ENCODE data around the gene NEO1. TPM values are rescaled to one million over a fixed set of nuclear protein-coding genes. Genes with fewer than 3 reads are reported as not detected.

Gene NEO1
- polyA plus RNA-seq, 1 donor (not counting 4 experiments of a cell fraction or from before 2014, with no cell fraction given): 4.4 TPM

GRCh38 chr15:73114064-73114463, 61.8 kb downstream of the NEO1 start:
- H3K4me3 ChIP-seq (ENCODE audit: control insufficient read depth in 2 of 3, extremely low read depth in 1 of 3, insufficient read depth in 2 of 3, low read depth in 1 of 3, low read length in 3 of 3): no peak overlapping the region
- H3K27me3 ChIP-seq (ENCODE audit: control insufficient read depth, extremely low read depth, insufficient read depth, low read length): no peaks in the 10 kb centered on the region
- no peaks in the 10 kb centered on the region for H3K36me3 ChIP-seq (ENCODE audit: control insufficient read depth in 2 of 2, extremely low read depth in 1 of 2, insufficient read depth in 2 of 2, low read length in 2 of 2)
- H3K79me2 ChIP-seq (ENCODE audit: control insufficient read depth, insufficient read depth, low read length): no peaks in the 10 kb centered on the region
- no peaks in the 10 kb centered on the region for H3K9me3 ChIP-seq (ENCODE audit: control insufficient read depth, low read depth, low read length)
- no peak overlapping the region for H3K27ac ChIP-seq (ENCODE audit: control insufficient read depth, insufficient read depth, low read length)
- no peak for FAIRE-seq
- no peak for DNase-seq (ENCODE audit: low read depth, low spot score)
- TF ChIP-seq EZH2 (IDR thresholded peaks at IDR 0.05; ENCODE audit: low read length): no peak
- TF ChIP-seq CTCF (optimal IDR thresholded peaks at IDR 0.05 in 1 of 3, IDR thresholded peaks at IDR 0.05 in 1 of 3, conservative IDR thresholded peaks at IDR 0.05 in 1 of 3; ENCODE audit: extremely low read depth in 1 of 3, insufficient read depth in 2 of 3, low read length in 3 of 3): no peak
- no peaks in the 10 kb centered on the region for H3K9me1 ChIP-seq (ENCODE audit: control insufficient read depth, extremely low read depth, insufficient read depth, low read length)
- no peak overlapping the region for H3K4me2 ChIP-seq (ENCODE audit: control insufficient read depth, extremely low read depth, insufficient read depth, low read depth, low read length)
- no peaks in the 10 kb centered on the region for H4K20me1 ChIP-seq (ENCODE audit: control insufficient read depth, extremely low read depth, insufficient read depth, low read length)
- H3K4me1 ChIP-seq (ENCODE audit: control insufficient read depth, extremely low read depth, insufficient read depth, low read length): no peaks in the 10 kb centered on the region
- dilution Hi-C loops (cut with MboI; ENCODE audit: extremely low pct_ligation_motif_present, low sequenced_read_pairs): no loop called here
- H2AFZ ChIP-seq (ENCODE audit: control insufficient read depth, low read length): no peak overlapping the region
- no peak overlapping the region for H3K9ac ChIP-seq (ENCODE audit: control insufficient read depth, extremely low read depth, insufficient read depth, low read length)

- no peak overlapping the region for H3K9ac ChIP-seq (ENCODE audit: control insufficient read depth, extremely low read depth, insufficient read depth, low read length)
- H3K9me3 ChIP-seq (ENCODE audit: control insufficient read depth, low read depth, low read length): no peaks in the 10 kb centered on the region
- FAIRE-seq (no peak), DNase-seq (ENCODE audit: low read depth, low spot score) (no peak)
- H3K36me3 ChIP-seq (ENCODE audit: control insufficient read depth in 2 of 2, extremely low read depth in 1 of 2, insufficient read depth in 2 of 2, low read length in 2 of 2): no peaks in the 10 kb centered on the region
- no peak overlapping the region for H3K4me2 ChIP-seq (ENCODE audit: control insufficient read depth, extremely low read depth, insufficient read depth, low read depth, low read length)
- no peaks in the 10 kb centered on the region for H3K4me1 ChIP-seq (ENCODE audit: control insufficient read depth, extremely low read depth, insufficient read depth, low read length)
- H3K79me2 ChIP-seq (ENCODE audit: control insufficient read depth, insufficient read depth, low read length): no peaks in the 10 kb centered on the region
- no peaks in the 10 kb centered on the region for H4K20me1 ChIP-seq (ENCODE audit: control insufficient read depth, extremely low read depth, insufficient read depth, low read length)
- no peaks in the 10 kb centered on the region for H3K27me3 ChIP-seq (ENCODE audit: control insufficient read depth, extremely low read depth, insufficient read depth, low read length)
- TF ChIP-seq CTCF (optimal IDR thresholded peaks at IDR 0.05 in 1 of 3, IDR thresholded peaks at IDR 0.05 in 1 of 3, conservative IDR thresholded peaks at IDR 0.05 in 1 of 3; ENCODE audit: extremely low read depth in 1 of 3, insufficient read depth in 2 of 3, low read length in 3 of 3) (no peak), EZH2 (IDR thresholded peaks at IDR 0.05; ENCODE audit: low read length) (no peak)
- no peak overlapping the region for H3K27ac ChIP-seq (ENCODE audit: control insufficient read depth, insufficient read depth, low read length)
- no peak overlapping the region for H3K4me3 ChIP-seq (ENCODE audit: control insufficient read depth in 2 of 3, extremely low read depth in 1 of 3, insufficient read depth in 2 of 3, low read depth in 1 of 3, low read length in 3 of 3)
- dilution Hi-C loops (cut with MboI; ENCODE audit: extremely low pct_ligation_motif_present, low sequenced_read_pairs): no loop called here
- no peaks in the 10 kb centered on the region for H3K9me1 ChIP-seq (ENCODE audit: control insufficient read depth, extremely low read depth, insufficient read depth, low read length)
- H2AFZ ChIP-seq (ENCODE audit: control insufficient read depth, low read length): no peak overlapping the region
These were observed 63.9 kb downstream of the NEO1 start for GRCh38 chr15:73116164-73116563.

All from keratinocyte (primary cell).